Activated CD4-positive, alpha-beta T cell treated with anti-CD3 and anti-CD28 coated beads, Interleukin-2, Interleukin-6, amounts not matched to agents 100 ng/mL and 50 ng/mL, durations not matched to agents 16 hours and 8 hours (primary cell): ENCODE results near the gene HMG20A.

ENCODE experiments used
- DNase-seq: peaks from one replicate; pipeline ENCODE4 v3.0.0-alpha.2; 2020

Gene HMG20A

DNA sequence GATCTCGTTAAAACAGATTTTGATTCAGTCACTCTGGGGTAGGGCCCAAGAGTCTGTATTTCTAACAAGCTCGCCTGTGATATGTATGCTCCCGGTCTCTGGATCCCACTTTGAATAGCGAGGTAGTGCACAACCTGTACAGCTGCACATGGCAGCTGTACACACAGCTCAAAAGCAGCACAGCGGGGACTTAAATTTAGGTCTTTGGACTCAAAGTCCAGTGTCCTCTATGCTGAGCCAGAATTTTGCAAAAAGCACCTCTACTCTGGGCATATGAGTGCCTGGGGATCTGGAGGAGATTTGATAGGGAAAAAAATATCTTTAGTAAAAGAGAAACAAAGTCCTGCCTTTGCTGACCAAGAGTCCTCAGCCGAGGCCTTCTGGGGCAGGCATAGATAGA is 83.1 kb downstream of the HMG20A start:
- no peak for DNase-seq

- DNase-seq, result no peak
Observed at GRCh38 chr15:77504306-77504705, 83.6 kb downstream of the HMG20A start.

- no peak for DNase-seq
Observed at GRCh38 chr15:77504871-77505270, 84.2 kb downstream of the HMG20A start.

DNA sequence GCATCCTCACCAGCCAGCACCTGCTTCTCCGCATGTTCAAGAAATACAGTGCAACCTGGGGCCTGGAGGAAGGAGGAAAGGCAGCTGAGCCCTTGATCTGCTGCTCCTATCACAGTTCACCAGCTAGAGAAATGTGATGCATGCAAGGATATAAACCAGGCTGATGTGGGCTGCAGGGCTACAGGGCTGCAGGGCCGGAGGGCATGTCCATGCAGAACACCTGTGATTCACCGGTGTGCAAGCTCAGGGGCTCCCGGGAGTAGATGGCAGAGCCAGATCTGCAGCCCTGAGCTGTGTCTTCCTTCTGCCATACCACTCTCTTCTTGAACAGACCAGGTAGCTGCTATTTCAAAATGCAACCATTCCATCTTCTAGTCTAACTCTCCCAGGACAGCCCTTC is 84.9 kb downstream of the HMG20A start:
- DNase-seq, result no peak

GRCh38 chr15:77506311-77507142 is 85.8 kb downstream of the HMG20A start:
- DNase-seq, result no peak

- DNase-seq, result no peak
Observed at GRCh38 chr15:77507143-77507897, 86.6 kb downstream of the HMG20A start.

GRCh38 chr15:77507911-77508310 is 87.2 kb downstream of the HMG20A start:
- no peak for DNase-seq

DNA sequence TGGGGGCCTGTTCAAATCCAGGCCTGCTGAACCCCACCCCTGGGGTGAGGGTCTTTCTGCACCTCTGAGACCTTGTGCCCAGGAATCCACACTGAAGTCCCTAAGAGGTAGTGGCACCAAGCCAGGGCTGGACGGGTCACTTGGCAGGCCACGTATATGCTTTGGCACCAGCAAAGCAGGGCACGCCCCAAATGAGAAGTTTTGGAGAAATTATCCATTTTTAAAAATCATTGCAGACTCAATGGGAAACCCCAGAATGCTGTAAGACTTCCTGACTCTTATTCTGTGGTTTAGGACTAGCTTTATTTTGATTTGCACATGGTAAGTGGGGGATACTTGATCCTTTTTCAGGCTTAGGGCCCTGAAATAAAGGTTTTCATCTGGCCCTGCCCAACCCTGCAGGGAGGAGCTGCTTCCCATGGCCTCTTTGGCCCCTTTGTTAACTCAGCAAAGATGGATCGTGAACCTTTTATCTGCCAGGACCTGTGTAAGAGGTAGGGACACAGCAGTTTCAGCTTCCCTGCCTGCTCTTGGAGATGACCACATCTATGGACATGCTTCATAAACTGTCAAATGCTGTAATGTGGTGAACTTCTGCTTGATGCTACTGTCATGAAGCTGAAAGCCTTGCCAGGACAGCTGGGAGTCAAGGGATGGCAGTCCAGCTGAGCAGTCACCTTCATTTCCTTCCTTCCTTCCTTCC is 88.0 kb downstream of the HMG20A start:
- no peak for DNase-seq

GRCh38 chr15:77510066-77511057 is 89.7 kb downstream of the HMG20A start:
- no peak for DNase-seq

DNA sequence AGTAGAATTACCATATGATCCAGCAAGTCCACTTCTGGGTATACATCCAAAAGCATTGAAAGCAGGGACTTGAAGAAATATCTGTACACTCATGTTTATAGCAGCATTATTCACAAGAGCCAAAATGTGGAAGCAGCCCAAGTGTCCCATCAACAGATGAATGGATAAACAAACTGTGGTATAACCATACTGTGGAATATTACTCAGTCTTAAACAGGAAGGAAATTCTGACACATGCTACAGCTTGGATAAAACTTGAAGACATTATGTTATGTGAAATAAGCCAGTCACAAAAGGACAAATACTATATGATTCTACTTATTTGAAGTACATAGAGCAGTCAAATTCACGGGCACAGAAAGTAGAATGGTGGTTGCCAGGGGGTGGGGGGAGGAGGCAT is 91.2 kb downstream of the HMG20A start:
- no peak for DNase-seq

DNA sequence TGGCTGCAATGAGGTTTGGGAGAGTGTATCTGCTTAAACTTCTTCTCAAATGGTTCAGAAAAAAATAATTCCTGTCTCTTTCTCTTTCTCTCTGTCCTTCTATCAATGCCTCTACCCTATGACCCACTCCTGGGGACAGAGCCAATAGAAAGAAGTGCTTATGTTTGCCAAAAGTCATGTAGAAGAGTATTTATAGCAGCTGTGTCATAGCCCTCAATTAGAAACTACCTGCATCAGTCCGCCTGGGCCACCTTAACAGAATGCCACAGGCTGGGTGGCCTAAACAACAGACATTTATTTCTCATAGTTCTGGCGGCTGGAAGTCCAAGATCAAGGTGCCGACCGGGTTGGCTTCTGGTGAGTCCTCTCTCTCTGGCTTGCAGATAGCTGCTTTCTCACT is 92.5 kb downstream of the HMG20A start:
- no peak for DNase-seq

DNA sequence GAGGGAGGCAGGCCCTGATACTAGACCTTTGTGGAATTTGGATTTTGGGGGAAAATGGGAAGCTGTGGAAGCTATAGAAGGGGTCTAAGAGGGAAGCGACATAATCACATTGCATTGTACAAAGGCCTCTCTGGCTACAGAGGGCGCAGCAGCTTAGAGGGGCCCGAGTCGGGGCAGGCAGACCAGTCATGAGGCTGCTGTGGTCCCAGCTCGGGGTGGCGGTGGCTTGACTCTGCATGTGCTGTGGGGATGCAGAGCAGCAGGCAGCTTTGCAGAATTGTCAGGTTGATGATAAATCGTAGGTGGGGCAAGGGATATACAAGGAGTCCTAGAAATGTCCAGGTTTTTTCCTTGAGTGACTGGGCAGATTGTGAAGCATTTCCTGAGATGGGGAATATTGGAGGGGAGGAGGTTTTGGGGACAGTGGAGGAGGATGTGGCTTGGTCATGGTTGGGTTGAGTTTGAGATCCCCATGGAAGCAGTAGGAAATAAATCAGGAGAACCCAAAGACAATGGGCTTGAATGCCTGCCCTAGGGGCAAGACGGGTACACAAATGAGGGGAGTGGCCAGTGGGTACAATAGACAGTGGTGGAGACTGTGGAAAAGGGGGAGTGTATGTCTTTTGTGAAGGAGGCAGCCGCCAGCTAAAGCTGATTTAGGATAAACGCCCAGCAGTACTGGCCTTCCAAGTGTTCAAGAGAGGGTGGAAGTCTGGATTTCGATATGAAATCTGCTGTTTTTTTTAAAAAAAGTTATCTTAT is 94.1 kb downstream of the HMG20A start:
- no peak for DNase-seq

GRCh38 chr15:77515613-77516012 is 94.9 kb downstream of the HMG20A start:
- DNase-seq, result no peak

- no peak for DNase-seq
Observed at GRCh38 chr15:77516076-77516475, 95.4 kb downstream of the HMG20A start.

DNA sequence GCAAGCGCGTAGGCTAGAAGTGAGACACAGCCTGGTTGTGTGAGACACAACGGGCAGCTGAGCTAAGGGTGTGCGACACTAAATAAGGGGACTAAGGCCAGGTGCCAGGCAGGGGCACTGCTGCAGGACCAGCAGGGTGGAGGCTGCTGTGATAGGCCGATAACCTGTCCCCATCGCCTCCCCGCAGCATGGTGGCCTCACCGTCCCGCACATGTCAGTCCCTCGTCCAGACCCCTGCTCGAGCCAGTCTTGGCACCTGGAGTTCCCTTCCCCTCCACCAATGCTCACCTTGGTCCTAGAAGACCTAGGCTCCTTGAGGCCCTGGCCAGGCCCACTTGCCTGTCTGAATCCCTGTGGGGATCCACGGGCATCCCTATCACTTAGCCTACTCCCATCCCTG is 96.1 kb downstream of the HMG20A start:
- DNase-seq, result no peak

DNA sequence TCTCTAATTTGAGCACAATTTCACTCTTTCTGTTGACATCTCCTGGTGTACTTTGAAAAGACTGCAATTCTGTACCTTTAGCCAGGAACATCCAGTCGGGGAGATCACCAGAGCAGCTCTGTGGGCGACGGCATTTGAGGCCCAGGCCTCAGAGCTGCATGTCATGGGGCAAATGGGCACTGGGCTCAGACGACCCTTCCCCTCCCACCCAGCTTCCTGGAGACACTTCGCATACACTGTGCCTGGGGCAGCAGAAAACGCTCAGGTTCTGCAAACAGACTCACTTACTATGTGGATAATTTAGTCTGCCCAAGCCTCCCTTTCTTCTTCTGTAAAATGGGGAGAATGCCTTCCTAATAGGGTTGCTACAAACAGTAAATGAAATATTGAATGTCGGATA is 96.9 kb downstream of the HMG20A start:
- no peak for DNase-seq

DNA sequence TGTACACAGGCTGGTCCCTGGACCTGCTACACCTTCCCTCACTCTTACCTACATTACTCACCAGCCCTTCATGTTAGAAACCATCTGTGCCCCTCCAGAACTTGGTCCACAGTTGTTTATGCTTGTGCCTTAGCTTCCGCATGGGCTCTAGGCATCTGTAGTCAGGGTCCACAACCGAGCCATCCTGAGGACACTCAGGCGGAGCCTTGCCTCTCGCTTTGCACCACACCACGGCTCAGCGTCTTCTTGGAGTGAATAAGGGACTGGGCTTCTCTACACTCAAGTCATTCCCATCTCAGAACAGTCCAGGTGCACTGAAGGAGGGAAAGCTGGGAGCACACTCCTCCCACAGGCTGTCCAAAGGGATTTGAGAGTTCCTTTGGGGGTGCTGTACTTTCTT is 97.8 kb downstream of the HMG20A start:
- DNase-seq, result no peak

DNA sequence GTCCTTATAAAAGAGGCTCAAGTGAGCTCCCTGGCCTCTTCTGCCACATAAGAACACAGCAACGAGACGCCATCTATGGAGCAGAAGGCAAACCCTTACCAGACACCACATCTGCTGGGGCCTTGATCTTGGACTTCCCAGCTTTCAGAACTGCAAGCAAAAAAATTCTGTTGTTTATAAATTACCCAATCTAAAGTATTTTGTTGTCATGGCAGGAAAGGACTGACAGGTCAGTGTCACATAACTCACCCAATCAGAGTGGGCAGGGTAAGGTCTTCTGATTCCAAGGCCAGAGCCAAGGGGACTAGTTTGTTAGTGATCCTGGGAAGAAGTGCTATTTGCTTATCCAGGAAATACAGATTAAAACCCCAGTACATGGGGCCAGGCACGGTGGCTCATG is 98.9 kb downstream of the HMG20A start:
- no peak for DNase-seq

- no peak for DNase-seq
Observed at GRCh38 chr15:77521206-77521605, 100.5 kb downstream of the HMG20A start.

DNA sequence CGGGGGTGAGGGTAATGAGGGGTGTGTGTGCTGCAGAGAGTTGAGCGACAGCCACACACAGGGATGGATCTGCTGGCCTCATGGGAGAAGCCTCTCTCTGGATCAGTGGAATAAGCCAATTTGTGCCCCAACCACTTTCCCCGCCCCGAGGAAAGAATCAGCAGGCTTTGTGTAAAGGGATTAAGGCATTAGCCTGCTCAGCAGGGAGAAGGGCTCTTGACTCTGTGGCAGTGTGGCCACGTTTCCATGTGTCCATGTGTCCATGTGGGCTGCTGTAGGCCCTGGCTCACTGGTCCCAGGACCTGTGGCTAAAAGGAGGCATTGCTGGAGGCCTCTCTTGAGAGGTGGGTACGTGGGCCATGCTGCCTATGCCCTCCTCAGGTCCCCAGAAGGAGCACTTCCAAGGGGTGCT is 104.7 kb downstream of the HMG20A start:
- no peak for DNase-seq

DNA sequence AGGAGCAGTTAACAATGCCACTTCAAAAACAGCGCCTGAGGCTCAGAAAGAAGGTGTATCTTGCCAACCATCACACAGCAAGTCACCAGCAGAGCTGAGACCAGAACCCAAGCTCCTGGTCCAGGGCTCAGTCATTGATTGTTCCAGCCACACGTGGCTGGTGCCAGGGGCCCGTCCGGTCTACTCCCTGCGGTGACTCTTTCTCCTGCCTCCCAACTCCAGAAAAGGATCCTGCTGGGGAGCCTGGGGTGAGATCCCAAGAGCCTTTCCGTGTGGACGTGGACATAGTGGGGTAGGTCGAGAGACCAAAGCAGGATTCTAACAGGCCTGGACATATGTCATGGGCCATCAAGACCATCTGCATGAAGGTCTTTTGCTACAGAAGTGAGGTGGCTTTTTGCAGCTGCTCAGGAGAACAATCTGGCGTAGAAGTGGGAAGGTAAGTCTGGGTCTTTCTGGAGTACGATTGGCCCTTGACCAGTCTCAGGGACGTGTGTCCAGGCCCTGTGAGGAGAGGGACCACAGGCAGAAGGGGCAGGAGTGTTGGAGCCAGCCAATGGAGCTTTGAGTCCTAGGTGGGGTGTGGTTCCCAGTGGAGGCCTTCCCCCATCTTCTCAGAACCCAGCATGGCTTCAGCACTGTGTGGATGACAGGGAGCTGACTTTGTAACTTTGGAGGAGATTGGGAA is 105.4 kb downstream of the HMG20A start:
- no peak for DNase-seq
